H9 (cell line): ENCODE data around the gene RADIL. TPM values are rescaled to one million over a fixed set of nuclear protein-coding genes. Genes with fewer than 3 reads are reported as not detected.

ENCODE experiments used
- DNase-seq: peaks from one replicate; pipeline ENCODE4 v3.0.0-alpha.2; 2017
- H2AFZ ChIP-seq: one replicate; pipeline ENCODE4 v1.6.1; 2013; ENCODE audit warnings: mild to moderate bottlenecking, low read length, control low read depth, moderate library complexity
- H2AK5ac ChIP-seq: 2 replicates; pipeline ENCODE4 v1.6.1; 2013; ENCODE audit warnings: low read length, control low read depth, mixed read lengths; ENCODE audit not compliant: insufficient read length
- H2BK120ac ChIP-seq: one replicate; pipeline ENCODE4 v1.6.1; 2013; ENCODE audit warnings: low read depth, mild to moderate bottlenecking, low read length, control low read depth, inconsistent platforms; ENCODE audit not compliant: poor library complexity, severe bottlenecking
- H2BK12ac ChIP-seq: 2 replicates; pipeline ENCODE4 v1.6.1; 2013; ENCODE audit warnings: low read length, control low read depth, mixed read lengths, low read depth; ENCODE audit not compliant: insufficient read length
- H2BK15ac ChIP-seq: 2 replicates; pipeline ENCODE4 v1.6.1; 2013; ENCODE audit warnings: low read depth, low read length, control low read depth
- H2BK20ac ChIP-seq: one replicate; pipeline ENCODE4 v1.6.1; 2013; ENCODE audit warnings: low read depth, mild to moderate bottlenecking, low read length, control low read depth, inconsistent platforms; ENCODE audit not compliant: poor library complexity, severe bottlenecking
- H2BK5ac ChIP-seq: 2 replicates; pipeline ENCODE4 v1.6.1; 2013; ENCODE audit warnings: low read length, control low read depth, mixed read lengths; ENCODE audit not compliant: insufficient read length
- H3K14ac ChIP-seq: 2 replicates; pipeline ENCODE4 v1.6.1; 2013; ENCODE audit warnings: low read length, control low read depth; ENCODE audit not compliant: insufficient read depth
- H3K18ac ChIP-seq: 2 replicates; pipeline ENCODE4 v1.6.1; 2013; ENCODE audit warnings: low read depth, mild to moderate bottlenecking, mixed read lengths, low read length, control low read depth; ENCODE audit not compliant: insufficient read length
- H3K23ac ChIP-seq: 2 replicates; pipeline ENCODE4 v1.6.1; 2013; ENCODE audit warnings: low read length, control low read depth, mixed read lengths, low read depth; ENCODE audit not compliant: insufficient read length
- H3K23me2 ChIP-seq: 2 replicates; pipeline ENCODE4 v1.6.1; 2013; ENCODE audit warnings: low read depth, mild to moderate bottlenecking, mixed read lengths, low read length, control low read depth; ENCODE audit not compliant: insufficient read length, poor library complexity, severe bottlenecking
- H3K27ac ChIP-seq: 2 replicates; pipeline ENCODE4 v1.5.1; 2013; ENCODE audit warnings: low read length, control low read depth, mixed read lengths, low read depth; ENCODE audit not compliant: insufficient read length
- H3K27me3 ChIP-seq: 2 replicates; pipeline ENCODE4 v1.6.1; 2013; ENCODE audit warnings: low read length, control low read depth, inconsistent platforms; ENCODE audit not compliant: insufficient read depth
- H3K4ac ChIP-seq: 2 replicates; pipeline ENCODE4 v1.6.1; 2013; ENCODE audit warnings: low read depth, mild to moderate bottlenecking, control low read depth, inconsistent platforms, low read length, moderate library complexity
- H3K4me1 ChIP-seq: 2 replicates; pipeline ENCODE4 v1.6.1; 2013; ENCODE audit warnings: low read length, control low read depth, inconsistent platforms; ENCODE audit not compliant: insufficient read depth
- H3K4me2 ChIP-seq: 2 replicates; pipeline ENCODE4 v1.6.1; 2013; ENCODE audit warnings: low read length, control low read depth, mixed read lengths; ENCODE audit not compliant: insufficient read length, insufficient read depth
- H3K56ac ChIP-seq: 2 replicates; pipeline ENCODE4 v1.6.1; 2013; ENCODE audit warnings: low read depth, mild to moderate bottlenecking, mixed read lengths, low read length, control low read depth; ENCODE audit not compliant: insufficient read length
- H3K79me1 ChIP-seq: 2 replicates; pipeline ENCODE4 v1.6.1; 2013; ENCODE audit warnings: low read depth, mild to moderate bottlenecking, moderate library complexity, low read length, control low read depth, inconsistent platforms; ENCODE audit not compliant: insufficient read depth, poor library complexity, severe bottlenecking
- H3K79me2 ChIP-seq: 2 replicates; pipeline ENCODE4 v1.6.1; 2013; ENCODE audit warnings: low read length, control low read depth, inconsistent platforms; ENCODE audit not compliant: insufficient read depth
- H3K9ac ChIP-seq: 2 replicates; pipeline ENCODE4 v1.6.1; 2013; ENCODE audit warnings: low read length, control low read depth, mixed read lengths; ENCODE audit not compliant: insufficient read length; ENCODE audit errors: extremely low read depth
- H3K9me3 ChIP-seq: one replicate; pipeline ENCODE4 v1.6.1; 2013; ENCODE audit warnings: low read depth, low read length, inconsistent platforms; ENCODE audit not compliant: control insufficient read depth
- H3T11ph ChIP-seq: one replicate; pipeline ENCODE4 v1.6.1; 2013; ENCODE audit warnings: mild to moderate bottlenecking, low read length, control low read depth, inconsistent platforms
- H4K20me1 ChIP-seq: one replicate; pipeline ENCODE4 v1.6.1; 2013; ENCODE audit not compliant: control insufficient read depth, insufficient read length, insufficient read depth
- H4K5ac ChIP-seq: 2 replicates; pipeline ENCODE4 v1.6.1; 2013; ENCODE audit warnings: low read depth, mild to moderate bottlenecking, mixed read lengths, low read length, control low read depth; ENCODE audit not compliant: insufficient read length
- H4K8ac ChIP-seq: replicated peaks from 2 replicates; pipeline ENCODE4 v1.6.1; 2013; ENCODE audit warnings: low read length, control low read depth, mixed read lengths, low read depth; ENCODE audit not compliant: insufficient read length
- H4K91ac ChIP-seq: 2 replicates; pipeline ENCODE4 v1.6.1; 2013; ENCODE audit warnings: low read depth, mild to moderate bottlenecking, moderate library complexity, mixed read lengths, low read length, control low read depth; ENCODE audit not compliant: insufficient read length
- H3K27ac Mint-ChIP-seq, 3 experiments: 2 replicates in 2 of 3; 3 replicates in 1 of 3; pipeline ENCODE4 v1.8.0; 2020 to 2021; ENCODE audit warnings: mixed read lengths in 3 of 3, mild to moderate bottlenecking in 1 of 3, moderate library complexity in 1 of 3
- H3K27me3 Mint-ChIP-seq: 2 replicates; pipeline ENCODE4 v1.8.0; 2021; ENCODE audit warnings: low read depth, mild to moderate bottlenecking, moderate library complexity, mixed read lengths
- H3K36me3 Mint-ChIP-seq, 3 experiments: 2 replicates in 2 of 3; 3 replicates in 1 of 3; pipeline ENCODE4 v1.8.0; 2020 to 2021; ENCODE audit warnings: low read depth in 3 of 3, mixed read lengths in 3 of 3; ENCODE audit not compliant: insufficient read depth in 1 of 3
- H3K4me1 Mint-ChIP-seq, 2 experiments: 2 replicates each; pipeline ENCODE4 v1.8.0; 2020; ENCODE audit warnings: mixed read lengths in 2 of 2
- H3K4me3 Mint-ChIP-seq, 2 experiments: 2 replicates in 1 of 2; 3 replicates in 1 of 2; pipeline ENCODE4 v1.8.0; 2020 to 2021; ENCODE audit warnings: mild to moderate bottlenecking in 2 of 2, mixed read lengths in 2 of 2, moderate library complexity in 1 of 2
- H3K9me3 Mint-ChIP-seq, 2 experiments: 2 replicates in 1 of 2; 3 replicates in 1 of 2; pipeline ENCODE4 v1.8.0; 2020; ENCODE audit warnings: mild to moderate bottlenecking in 2 of 2, mixed read lengths in 2 of 2, moderate library complexity in 1 of 2
- WGBS: extraction: QIAGEN DNeasy Blood & Tissue Kit; methylation state at CpG from one replicate; pipeline ENCODE4 v1.1.7; 2013; ENCODE audit warnings: missing lambda C conversion rate, low lambda C conversion rate, mixed read lengths; ENCODE audit not compliant: insufficient read length; ENCODE audit errors: extremely low coverage; 5-methylcytosine and 5-hydroxymethylcytosine counted together
- total RNA-seq: library from RNA; stranded (reverse); gene quantifications from 2 replicates; pipeline ENCODE4 v1.2.1, GENCODE V29; 2021
- TF ChIP-seq, protein P1 (sequence below): fragments of 200-600 bp; sonication (generic); conservative IDR thresholded peaks from 3 replicates; pipeline ENCODE4 v1.8.0; 2021; ENCODE audit warnings: antibody characterized with exemption, mild to moderate bottlenecking

Gene RADIL
- total RNA-seq, 1 experiment from 2014 or later = 4.7 TPM

DNA sequence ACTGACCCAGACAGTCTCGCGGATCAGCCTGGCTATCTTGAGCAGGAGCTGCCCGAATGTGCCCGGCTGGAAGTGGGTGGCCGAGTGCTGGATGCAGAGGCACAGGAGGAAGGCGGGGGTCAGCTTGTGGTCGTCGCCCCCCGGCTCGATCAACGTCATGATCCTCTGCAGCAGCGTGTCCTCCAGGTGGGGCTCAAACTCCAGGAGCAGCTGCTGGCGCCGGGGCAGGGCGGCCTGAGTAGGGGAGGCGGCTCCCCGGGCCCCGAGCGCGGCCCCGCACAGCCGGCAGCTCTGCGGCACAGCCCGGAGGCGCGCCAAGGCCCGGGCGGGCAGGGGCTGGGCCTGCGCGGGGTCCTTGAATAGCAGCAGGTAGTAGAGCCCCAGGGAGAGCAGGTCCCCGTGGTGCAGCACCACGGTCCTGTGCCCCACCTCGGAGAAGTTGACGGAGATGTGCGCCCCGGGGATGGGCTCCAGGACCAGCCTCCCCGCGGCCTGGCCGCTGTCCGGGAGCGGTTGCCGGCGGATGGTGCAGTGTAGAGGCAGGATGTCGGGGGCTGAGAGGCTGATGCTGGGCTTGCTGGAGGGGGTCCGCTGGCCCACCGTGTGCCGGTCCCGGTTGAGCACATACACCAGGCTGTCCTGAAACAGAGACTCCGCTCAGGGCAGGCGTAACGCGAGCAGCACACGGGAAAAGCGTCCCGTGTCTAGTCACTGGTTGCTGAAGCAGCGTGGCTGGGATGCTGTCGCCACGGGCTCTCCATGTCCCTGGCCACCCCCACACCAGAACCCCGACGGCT lies 48.7 kb downstream of the RADIL start:
- no peak overlapping the region for H2BK15ac ChIP-seq
- H3K4me1 ChIP-seq = no peaks in the 10 kb centered on the region
- no peaks in the 10 kb centered on the region for H3K79me1 ChIP-seq
- H2BK20ac ChIP-seq = no peak overlapping the region
- Mint-ChIP-seq H3K36me3 (peaks cover 0 to 3% (median 3%) of the 10 kb centered on the region in 3 experiments; a peak in 1 of 7 replicates), H3K9me3 (no peaks in the 10 kb centered on the region), H3K4me1 (peaks cover 3 to 13% of the 10 kb centered on the region in 2 experiments), H3K27ac (no peak overlapping the region), H3K27me3 (no peaks in the 10 kb centered on the region; the same call in 1 of the 2 replicates), H3K4me3 (no peak overlapping the region; a peak in 1 of 5 replicates)
- WGBS = no CpG with 5 or more reads among the region's 60 CpGs
- H2AFZ ChIP-seq = no peak overlapping the region
- no peak overlapping the region for H3T11ph ChIP-seq
- no peak overlapping the region for H3K56ac ChIP-seq
- H4K20me1 ChIP-seq = no peaks in the 10 kb centered on the region
- no peaks in the 10 kb centered on the region for H3K9me3 ChIP-seq
- no peak overlapping the region for H4K8ac ChIP-seq
- no peak overlapping the region for H2BK12ac ChIP-seq
- no peak overlapping the region for H3K4me2 ChIP-seq
- no peak overlapping the region for H2AK5ac ChIP-seq
- H3K14ac ChIP-seq = no peak overlapping the region
- H2BK120ac ChIP-seq = no peak overlapping the region
- no peak overlapping the region for H3K9ac ChIP-seq
- H3K18ac ChIP-seq = no peak overlapping the region
- no peaks in the 10 kb centered on the region for H3K27me3 ChIP-seq
- H3K23ac ChIP-seq = no peak overlapping the region
- H3K4ac ChIP-seq = no peak overlapping the region
- TF ChIP-seq, protein P1, sequence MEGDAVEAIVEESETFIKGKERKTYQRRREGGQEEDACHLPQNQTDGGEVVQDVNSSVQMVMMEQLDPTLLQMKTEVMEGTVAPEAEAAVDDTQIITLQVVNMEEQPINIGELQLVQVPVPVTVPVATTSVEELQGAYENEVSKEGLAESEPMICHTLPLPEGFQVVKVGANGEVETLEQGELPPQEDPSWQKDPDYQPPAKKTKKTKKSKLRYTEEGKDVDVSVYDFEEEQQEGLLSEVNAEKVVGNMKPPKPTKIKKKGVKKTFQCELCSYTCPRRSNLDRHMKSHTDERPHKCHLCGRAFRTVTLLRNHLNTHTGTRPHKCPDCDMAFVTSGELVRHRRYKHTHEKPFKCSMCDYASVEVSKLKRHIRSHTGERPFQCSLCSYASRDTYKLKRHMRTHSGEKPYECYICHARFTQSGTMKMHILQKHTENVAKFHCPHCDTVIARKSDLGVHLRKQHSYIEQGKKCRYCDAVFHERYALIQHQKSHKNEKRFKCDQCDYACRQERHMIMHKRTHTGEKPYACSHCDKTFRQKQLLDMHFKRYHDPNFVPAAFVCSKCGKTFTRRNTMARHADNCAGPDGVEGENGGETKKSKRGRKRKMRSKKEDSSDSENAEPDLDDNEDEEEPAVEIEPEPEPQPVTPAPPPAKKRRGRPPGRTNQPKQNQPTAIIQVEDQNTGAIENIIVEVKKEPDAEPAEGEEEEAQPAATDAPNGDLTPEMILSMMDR = no peak
- no peak for DNase-seq
- no peaks in the 10 kb centered on the region for H3K23me2 ChIP-seq
- no peak overlapping the region for H3K27ac ChIP-seq
- H3K79me2 ChIP-seq = no peaks in the 10 kb centered on the region
- no peak overlapping the region for H2BK5ac ChIP-seq
- no peak overlapping the region for H4K5ac ChIP-seq
- no peak overlapping the region for H4K91ac ChIP-seq
